SK-N-SH treated with all-trans-retinoic acid at 6 μM for 48 hours (cell line): ENCODE data around the gene DAND5.

Experiments used
- ARNTL ChIP-seq: fragments of 450-650 bp; formaldehyde crosslinking; IDR thresholded peaks from 2 replicates; pipeline ENCODE4 v1.5.0; 2020; ENCODE audit warnings: low read depth, mild to moderate bottlenecking, moderate library complexity, borderline replicate concordance
- CREB5 ChIP-seq: fragments of 250-450 bp; sonication (Bioruptor Pico); IDR thresholded peaks from 2 replicates; pipeline ENCODE4 v1.5.1; 2020; ENCODE audit warnings: low read depth, mild to moderate bottlenecking, moderate library complexity
- CSDC2 ChIP-seq: fragments of 250-450 bp; sonication (Bioruptor Pico); IDR thresholded peaks from 2 replicates; pipeline ENCODE4 v1.5.0; 2020; ENCODE audit warnings: mild to moderate bottlenecking, moderate library complexity
- PATZ1 ChIP-seq: fragments of 250-450 bp; sonication (Bioruptor Pico); IDR thresholded peaks from 2 replicates; pipeline ENCODE4 v1.8.0; 2020; ENCODE audit warnings: mild to moderate bottlenecking, moderate library complexity, borderline replicate concordance
- PPARA ChIP-seq: fragments of 250-450 bp; sonication (Bioruptor Pico); IDR thresholded peaks from 2 replicates; pipeline ENCODE4 v1.5.0; 2020; ENCODE audit warnings: mild to moderate bottlenecking, borderline replicate concordance
- RARB ChIP-seq: fragments of 250-450 bp; sonication (Bioruptor Pico); IDR thresholded peaks from 2 replicates; pipeline ENCODE4 v1.8.0; 2021; ENCODE audit warnings: mild to moderate bottlenecking, moderate library complexity
- SNAI2 ChIP-seq: fragments of 250-450 bp; sonication (Bioruptor Pico); IDR thresholded peaks from 2 replicates; pipeline ENCODE4 v1.5.0; 2020; ENCODE audit warnings: mild to moderate bottlenecking, moderate library complexity
- TCF4 ChIP-seq: fragments of 250-450 bp; sonication (Bioruptor Pico); IDR thresholded peaks from 2 replicates; pipeline ENCODE4 v1.8.0; 2021; ENCODE audit warnings: mild to moderate bottlenecking, moderate library complexity, borderline replicate concordance
- TOX ChIP-seq: fragments of 250-450 bp; sonication (Bioruptor Pico); IDR thresholded peaks from 2 replicates; pipeline ENCODE4 v1.8.0; 2021; ENCODE audit warnings: mild to moderate bottlenecking, moderate library complexity, borderline replicate concordance
- ZFP3 ChIP-seq: fragments of 250-450 bp; sonication (Bioruptor Pico); IDR thresholded peaks from 2 replicates; pipeline ENCODE4 v1.5.0; 2020; ENCODE audit warnings: mild to moderate bottlenecking, moderate library complexity
- ZFP30 ChIP-seq: fragments of 450-650 bp; formaldehyde crosslinking; IDR thresholded peaks from 2 replicates; pipeline ENCODE4 v1.5.0; 2022; ENCODE audit warnings: mild to moderate bottlenecking, moderate library complexity
- ZNF70 ChIP-seq: fragments of 450-650 bp; formaldehyde crosslinking; IDR thresholded peaks from 2 replicates; pipeline ENCODE4 v1.5.0; 2020; ENCODE audit warnings: mild to moderate bottlenecking, moderate library complexity
- ZNF8 ChIP-seq: fragments of 450-650 bp; formaldehyde crosslinking; IDR thresholded peaks from 2 replicates; pipeline ENCODE4 v1.5.0; 2020; ENCODE audit warnings: mild to moderate bottlenecking, moderate library complexity
- TF ChIP-seq, protein P1 (sequence below): fragments of 250-450 bp; sonication (Bioruptor Pico); IDR thresholded peaks from 2 replicates; pipeline ENCODE4 v1.5.1; 2021; ENCODE audit warnings: mild to moderate bottlenecking, moderate library complexity

DNA sequence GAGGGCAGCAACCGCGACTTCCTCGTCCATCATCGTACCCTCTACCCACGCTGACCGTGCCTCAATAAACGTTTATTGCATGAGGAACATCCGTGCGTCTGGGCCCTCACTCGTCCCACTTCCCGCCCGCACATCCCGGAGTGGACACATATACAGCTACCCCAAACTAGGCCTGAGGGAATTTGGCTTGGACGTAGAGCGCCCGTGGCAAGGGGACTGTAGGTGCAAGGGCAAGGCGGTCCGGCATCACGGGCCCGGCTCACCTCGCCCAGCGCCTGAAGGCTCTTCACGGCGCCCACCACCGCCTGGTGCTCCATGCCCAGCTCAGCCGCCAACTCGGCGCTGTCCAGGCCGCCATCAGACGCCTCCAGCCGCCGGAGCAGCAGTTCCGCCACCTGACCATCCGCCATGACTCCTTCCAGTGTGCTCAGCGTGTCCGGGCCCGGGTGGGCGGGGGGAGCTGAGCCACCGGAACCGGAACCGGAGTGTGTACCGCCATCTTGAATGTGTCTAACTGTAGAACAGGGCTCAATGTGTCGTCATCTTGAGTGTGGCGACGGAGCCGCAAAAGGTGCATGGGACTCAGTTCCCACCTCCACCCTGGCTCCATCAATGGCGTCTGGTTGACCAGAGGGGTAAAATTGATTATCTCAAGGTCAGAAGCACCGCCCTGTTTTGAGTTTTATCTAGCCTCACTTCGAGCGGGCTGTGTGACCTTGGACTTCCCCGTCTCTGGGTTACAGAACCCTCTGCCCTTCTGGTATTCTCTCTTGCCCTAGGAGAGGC lies 35.9 kb upstream of the DAND5 start, which contains the start of gene FARSA:
- TF ChIP-seq CSDC2 (CRISPR knock-in tag) (no peak), SNAI2 (CRISPR knock-in tag) (0 out of 2 replicates have a peak, but pooled peaks have one; percentile 60), PATZ1 (CRISPR knock-in tag) (no peak), ZFP30 (CRISPR knock-in tag) (no peak), ARNTL (no peak), PPARA (CRISPR knock-in tag) (no peak), ZNF8 (CRISPR knock-in tag) (no peak), ZFP3 (no peak), ZNF70 (CRISPR knock-in tag) (no peak), CREB5 (CRISPR knock-in tag) (no peak), TCF4 (CRISPR knock-in tag) (no peak), TOX (no peak), RARB (CRISPR knock-in tag) (no peak)
- TF ChIP-seq, protein P1, sequence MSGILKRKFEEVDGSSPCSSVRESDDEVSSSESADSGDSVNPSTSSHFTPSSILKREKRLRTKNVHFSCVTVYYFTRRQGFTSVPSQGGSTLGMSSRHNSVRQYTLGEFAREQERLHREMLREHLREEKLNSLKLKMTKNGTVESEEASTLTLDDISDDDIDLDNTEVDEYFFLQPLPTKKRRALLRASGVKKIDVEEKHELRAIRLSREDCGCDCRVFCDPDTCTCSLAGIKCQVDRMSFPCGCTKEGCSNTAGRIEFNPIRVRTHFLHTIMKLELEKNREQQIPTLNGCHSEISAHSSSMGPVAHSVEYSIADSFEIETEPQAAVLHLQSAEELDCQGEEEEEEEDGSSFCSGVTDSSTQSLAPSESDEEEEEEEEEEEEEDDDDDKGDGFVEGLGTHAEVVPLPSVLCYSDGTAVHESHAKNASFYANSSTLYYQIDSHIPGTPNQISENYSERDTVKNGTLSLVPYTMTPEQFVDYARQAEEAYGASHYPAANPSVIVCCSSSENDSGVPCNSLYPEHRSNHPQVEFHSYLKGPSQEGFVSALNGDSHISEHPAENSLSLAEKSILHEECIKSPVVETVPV (CRISPR knock-in tag) = no peak
